PC-9 (cell line): Measurements from ENCODE around the gene DPY19L3. TPM values are rescaled to one million over a fixed set of nuclear protein-coding genes. Genes with fewer than 3 reads are reported as not detected.
A peak's percentile ranks its signal among the peaks of the same experiment; 100 is the strongest.

ENCODE experiments used
- BruUV-seq: library from RNA; stranded (reverse); fragments of 400-500 nt; replicated peaks from 2 replicates; lab custom pipeline; 2021; lab: Mats Ljungman, UMichigan
- CTCF ChIA-PET: fragments of 300-600 bp; sonication (Branson Sonifier 250); formaldehyde crosslinking; loops from one replicate; lab custom pipeline; 2022; ENCODE audit warnings: antibody characterized with exemption; lab: Charles Lee
- POLR2A ChIA-PET: fragments of 300-600 bp; sonication (Branson Sonifier 250); formaldehyde crosslinking; loops from one replicate; lab custom pipeline; 2022; ENCODE audit warnings: antibody characterized with exemption; ENCODE audit not compliant: unreplicated experiment; lab: Charles Lee
- DNase-seq, 2 experiments: peaks; one replicate each; pipeline versions ENCODE4 v3.0.0 to v3.0.0-alpha.2; 2015 to 2022; ENCODE audit warnings: mixed read lengths in 1 of 2
- H2AFZ ChIP-seq: fragments of 200-600 bp; sonication (generic); 2 replicates; pipeline ENCODE4 v1.8.1; 2017; ENCODE audit warnings: antibody characterized with exemption
- H3F3A ChIP-seq: fragments of 200-600 bp; sonication (generic); 2 replicates; pipeline ENCODE4 v1.8.1; 2017; ENCODE audit warnings: antibody characterized with exemption, mild to moderate bottlenecking, low read depth; ENCODE audit not compliant: insufficient read depth
- H3K27ac ChIP-seq: fragments of 200-600 bp; sonication (generic); 2 replicates; pipeline ENCODE4 v1.6.1; 2016; ENCODE audit warnings: mixed run types
- H3K27me3 ChIP-seq: fragments of 200-600 bp; sonication (generic); 2 replicates; pipeline ENCODE4 v1.6.1; 2016; ENCODE audit warnings: low read depth, mixed run types; ENCODE audit not compliant: insufficient read depth
- H3K36me3 ChIP-seq: fragments of 200-600 bp; sonication (generic); 2 replicates; pipeline ENCODE4 v1.6.1; 2016; ENCODE audit warnings: low read depth, mixed run types
- H3K4me1 ChIP-seq: fragments of 200-600 bp; sonication (generic); replicated peaks from 2 replicates; pipeline ENCODE4 v1.6.1; 2016; ENCODE audit warnings: mixed run types; ENCODE audit not compliant: insufficient read depth
- H3K4me2 ChIP-seq: fragments of 200-600 bp; sonication (generic); 2 replicates; pipeline ENCODE4 v1.6.1; 2017; ENCODE audit warnings: mixed run types
- H3K4me3 ChIP-seq: fragments of 200-600 bp; sonication (generic); 2 replicates; pipeline ENCODE4 v1.6.1; 2016; ENCODE audit warnings: mixed run types
- H3K79me2 ChIP-seq: fragments of 200-600 bp; sonication (generic); 2 replicates; pipeline ENCODE4 v1.6.1; 2017; ENCODE audit warnings: low read depth, mixed run types
- H3K9me2 ChIP-seq: fragments of 200-600 bp; sonication (generic); 2 replicates; pipeline ENCODE4 v1.8.1; 2017; ENCODE audit warnings: mild to moderate bottlenecking; ENCODE audit not compliant: insufficient read depth
- H3K9me3 ChIP-seq: fragments of 200-600 bp; sonication (generic); 2 replicates; pipeline ENCODE4 v1.8.1; 2016; ENCODE audit warnings: low read depth; ENCODE audit not compliant: insufficient read depth
- H4K20me1 ChIP-seq: fragments of 200-600 bp; sonication (generic); 2 replicates; pipeline ENCODE4 v1.8.1; 2017; ENCODE audit not compliant: insufficient read depth
- EZH2 ChIP-seq: fragments of 200-600 bp; sonication (generic); IDR thresholded peaks from 2 replicates; pipeline ENCODE4 v1.8.0; 2017; ENCODE audit warnings: antibody characterized with exemption, low read depth
- intact Hi-C: fragments of 100-400 bp; cut with micrococcal nuclease; formaldehyde crosslinking; loops from one replicate; pipeline ENCODE4 v1.10.0; 2022; ENCODE audit not compliant: unreplicated experiment
- total RNA-seq: library from RNA; stranded (reverse); gene quantifications from 2 replicates; pipeline ENCODE4 v1.2.3, GENCODE V29; 2021
- TF ChIP-seq, protein P1 (sequence below): fragments of 200-600 bp; sonication (generic); conservative IDR thresholded peaks from 2 replicates; pipeline ENCODE4 v1.6.1; 2017; ENCODE audit warnings: mixed run types, antibody characterized with exemption, mild to moderate bottlenecking, moderate library complexity

The DPY19L3 gene
- total RNA-seq, 1 experiment from 2014 or later: 22.3 TPM

DNA sequence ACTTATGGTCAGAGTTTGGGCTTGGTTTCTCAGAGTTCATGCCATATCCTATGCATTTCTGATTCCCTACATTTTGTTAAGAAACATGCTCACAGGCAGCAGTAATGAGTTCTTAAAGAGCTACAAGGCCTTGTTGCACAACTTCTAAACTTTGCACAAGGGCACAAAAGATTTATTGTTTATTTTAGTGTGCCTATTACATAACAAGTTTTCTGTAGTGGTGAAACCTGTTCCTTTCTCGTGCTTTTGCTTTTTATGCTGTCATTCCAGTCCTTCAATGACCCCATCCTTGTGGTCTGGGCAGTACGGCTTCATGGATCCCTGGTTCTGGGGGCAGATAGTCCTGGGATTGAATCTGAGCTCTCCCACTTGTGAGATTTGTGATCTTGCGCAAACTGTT lies 42.4 kb upstream of the DPY19L3 start:
- H3F3A ChIP-seq: peaks cover 15% of the 10 kb centered on the region; the same call in 1 of the 2 replicates
- H3K4me1 ChIP-seq: peaks cover 28% of the 10 kb centered on the region
- no peak overlapping the region for H2AFZ ChIP-seq
- BruUV-seq: no TSS peak
- H3K27ac ChIP-seq: peak overlapping the region; percentile 27
- peaks cover 21% of the 10 kb centered on the region for H4K20me1 ChIP-seq
- ChIA-PET CTCF (interaction anchor here (0.6 kb wide), 1 partner anchor 18 kb away, joined by 4 read pairs; the partner anchor contains the start of gene ZNF507), POLR2A (interaction anchor here (0.6 to 0.7 kb wide), 3 partner anchors 16 to 216 kb away, joined by 3 to 7 read pairs (median 6); no protein-coding TSS in a partner anchor)
- no peaks in the 10 kb centered on the region for H3K27me3 ChIP-seq
- peak overlapping the region; percentile 47 for H3K4me2 ChIP-seq
- peaks cover 32% of the 10 kb centered on the region; the same call in 1 of the 2 replicates for H3K36me3 ChIP-seq
- peaks cover 47% of the 10 kb centered on the region for H3K79me2 ChIP-seq
- H3K4me3 ChIP-seq: no peak overlapping the region
- no peaks in the 10 kb centered on the region for H3K9me2 ChIP-seq
- intact Hi-C loops: loop anchor here (1.0 kb wide), 1 partner anchor 10 kb away; no protein-coding TSS in a partner anchor
- H3K9me3 ChIP-seq: no peaks in the 10 kb centered on the region
- TF ChIP-seq, protein P1, sequence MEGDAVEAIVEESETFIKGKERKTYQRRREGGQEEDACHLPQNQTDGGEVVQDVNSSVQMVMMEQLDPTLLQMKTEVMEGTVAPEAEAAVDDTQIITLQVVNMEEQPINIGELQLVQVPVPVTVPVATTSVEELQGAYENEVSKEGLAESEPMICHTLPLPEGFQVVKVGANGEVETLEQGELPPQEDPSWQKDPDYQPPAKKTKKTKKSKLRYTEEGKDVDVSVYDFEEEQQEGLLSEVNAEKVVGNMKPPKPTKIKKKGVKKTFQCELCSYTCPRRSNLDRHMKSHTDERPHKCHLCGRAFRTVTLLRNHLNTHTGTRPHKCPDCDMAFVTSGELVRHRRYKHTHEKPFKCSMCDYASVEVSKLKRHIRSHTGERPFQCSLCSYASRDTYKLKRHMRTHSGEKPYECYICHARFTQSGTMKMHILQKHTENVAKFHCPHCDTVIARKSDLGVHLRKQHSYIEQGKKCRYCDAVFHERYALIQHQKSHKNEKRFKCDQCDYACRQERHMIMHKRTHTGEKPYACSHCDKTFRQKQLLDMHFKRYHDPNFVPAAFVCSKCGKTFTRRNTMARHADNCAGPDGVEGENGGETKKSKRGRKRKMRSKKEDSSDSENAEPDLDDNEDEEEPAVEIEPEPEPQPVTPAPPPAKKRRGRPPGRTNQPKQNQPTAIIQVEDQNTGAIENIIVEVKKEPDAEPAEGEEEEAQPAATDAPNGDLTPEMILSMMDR: no peak
- no peak for TF ChIP-seq EZH2
- peak; percentile 34 to 91 for DNase-seq

DNA sequence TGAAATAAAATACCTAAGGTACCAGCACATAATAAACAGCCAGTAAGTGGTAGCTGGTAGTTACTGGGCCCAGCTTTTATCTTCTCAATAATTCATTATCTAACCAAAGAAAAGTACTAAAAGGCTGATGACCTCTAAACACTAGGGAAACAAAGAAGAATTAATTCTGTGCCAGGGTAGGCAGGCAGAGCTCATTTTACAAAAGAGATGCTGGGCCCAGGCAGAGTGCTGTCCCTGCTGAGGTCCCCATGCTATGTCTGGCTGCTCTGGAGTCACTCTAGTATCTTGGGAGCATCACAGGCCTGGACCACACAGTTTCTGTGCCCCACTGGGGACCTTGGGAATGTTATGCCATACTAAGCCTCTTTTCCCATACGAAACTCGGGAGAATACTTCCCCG lies 41.9 kb upstream of the DPY19L3 start:
- H3K27ac ChIP-seq: peak overlapping the region; percentile 27
- no TSS peak for BruUV-seq
- intact Hi-C loops: loop anchor here (1.0 kb wide), 1 partner anchor 10 kb away; no protein-coding TSS in a partner anchor
- H2AFZ ChIP-seq: no peak overlapping the region
- TF ChIP-seq, protein P1: no peak
- no peak for TF ChIP-seq EZH2
- POLR2A ChIA-PET: interaction anchor here (0.6 kb wide), 2 partner anchors 17 to 97 kb away, joined by 6 to 7 read pairs; no protein-coding TSS in a partner anchor
- H3K9me2 ChIP-seq: no peaks in the 10 kb centered on the region
- CTCF ChIA-PET: interaction anchor here (0.6 kb wide), 1 partner anchor 18 kb away, joined by 4 read pairs; the partner anchor contains the start of gene ZNF507
- peaks cover 28% of the 10 kb centered on the region for H3K4me1 ChIP-seq
- H3K4me3 ChIP-seq: no peak overlapping the region
- peaks cover 18% of the 10 kb centered on the region for H4K20me1 ChIP-seq
- no peaks in the 10 kb centered on the region for H3K9me3 ChIP-seq
- peak overlapping the region; percentile 47 for H3K4me2 ChIP-seq
- no peaks in the 10 kb centered on the region for H3K27me3 ChIP-seq
- DNase-seq: no peak
- H3K36me3 ChIP-seq: peaks cover 36% of the 10 kb centered on the region; the same call in 1 of the 2 replicates
- H3F3A ChIP-seq: peaks cover 15% of the 10 kb centered on the region; the same call in 1 of the 2 replicates
- peaks cover 51% of the 10 kb centered on the region for H3K79me2 ChIP-seq

DNA sequence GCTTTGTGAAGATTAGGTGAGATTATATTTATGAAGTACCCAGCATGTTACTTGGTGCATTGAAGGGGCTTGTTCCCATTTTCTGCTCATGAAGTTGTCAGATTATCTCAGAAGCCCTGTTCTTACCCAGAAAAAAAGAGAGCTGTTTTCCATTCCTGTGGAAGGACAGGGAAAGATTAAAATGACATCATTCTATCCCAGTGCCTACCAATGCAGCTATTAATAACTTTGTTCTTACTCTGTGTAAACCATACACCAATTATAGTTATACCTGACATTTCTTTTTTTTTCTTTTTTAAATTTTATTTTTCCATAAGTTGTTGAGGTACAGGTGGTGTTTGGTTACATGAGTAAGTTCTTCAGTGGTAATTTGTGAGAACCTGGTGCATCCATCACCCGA lies 41.5 kb upstream of the DPY19L3 start:
- Histone ChIP-seq H3K27ac (no peak overlapping the region), H3K4me2 (peak overlapping the region; percentile 47), H3K4me3 (no peak overlapping the region), H4K20me1 (peaks cover 18% of the 10 kb centered on the region), H3K79me2 (peaks cover 53% of the 10 kb centered on the region), H3K27me3 (no peaks in the 10 kb centered on the region), H3K9me2 (no peaks in the 10 kb centered on the region), H3F3A (peaks cover 15% of the 10 kb centered on the region; the same call in 1 of the 2 replicates), H3K36me3 (peaks cover 36% of the 10 kb centered on the region; the same call in 1 of the 2 replicates), H2AFZ (no peak overlapping the region), H3K9me3 (no peaks in the 10 kb centered on the region), H3K4me1 (peaks cover 28% of the 10 kb centered on the region)
- CTCF ChIA-PET: no interaction called here
- TF ChIP-seq EZH2: no peak
- TF ChIP-seq, protein P1: no peak
- no TSS peak for BruUV-seq
- POLR2A ChIA-PET: no interaction called here
- DNase-seq: no peak
- intact Hi-C loops: no loop called here
